GM12891 (cell line): ENCODE measurements around the gene MVB12A.

Experiments used
- POLR2A ChIP-seq: IDR thresholded peaks from 2 replicates; pipeline ENCODE4 v1.6.1; 2011; ENCODE audit warnings: low read depth, low read length, control low read depth
- POLR2AphosphoS5 ChIP-seq: IDR thresholded peaks from 2 replicates; pipeline ENCODE4 v1.6.1; 2011; ENCODE audit warnings: low read depth, low read length, control low read depth
- POU2F2 ChIP-seq: IDR thresholded peaks from 2 replicates; pipeline ENCODE4 v1.6.1; 2011; ENCODE audit warnings: low read depth, mild to moderate bottlenecking, control low read depth, low read length, moderate library complexity
- SPI1 ChIP-seq: IDR thresholded peaks from 2 replicates; pipeline ENCODE4 v1.6.1; 2011; ENCODE audit warnings: low read depth, low read length, control low read depth
- TAF1 ChIP-seq: IDR thresholded peaks from 2 replicates; pipeline ENCODE4 v1.6.1; 2011; ENCODE audit warnings: low read depth, low read length, control low read depth

GRCh38 chr19:17393002-17393401 is 26.8 kb upstream of the MVB12A start:
- TF ChIP-seq TAF1: no peak
- no peak for TF ChIP-seq POLR2A
- no peak for TF ChIP-seq POLR2AphosphoS5
- no peak for TF ChIP-seq SPI1
- no peak for TF ChIP-seq POU2F2
